Activated B cell treated with CpG ODN at 0.5 μM for 24 hours (primary cell): ENCODE data around the gene ADAMTSL3. TPM values are rescaled to one million over a fixed set of nuclear protein-coding genes. Genes with fewer than 3 reads are reported as not detected.

Experiments used
- ATAC-seq: fragments of 200-7000 bp; cut with Tn5 transposase; one replicate; pipeline ENCODE4 v1.10.0; 2021; ENCODE audit warnings: low read depth, mild to moderate bottlenecking, moderate library complexity
- CTCF ChIA-PET: fragments of 350-600 bp; sonication (Branson Sonifier 250); formaldehyde crosslinking; loops from one replicate; lab custom pipeline; 2021; ENCODE audit warnings: antibody characterized with exemption; lab: Charles Lee
- POLR2A ChIA-PET: fragments of 350-600 bp; sonication (Branson Sonifier 250); formaldehyde crosslinking; loops from one replicate; lab custom pipeline; 2021; ENCODE audit warnings: antibody characterized with exemption; lab: Charles Lee
- DNase-seq: peaks from one replicate; pipeline ENCODE4 v3.0.0; 2022
- H3K27ac Mint-ChIP-seq: one replicate; pipeline ENCODE4 v1.8.0; 2020; ENCODE audit warnings: mixed read lengths
- H3K27me3 Mint-ChIP-seq: one replicate; pipeline ENCODE4 v1.8.0; 2021; ENCODE audit warnings: mixed read lengths
- H3K36me3 Mint-ChIP-seq: one replicate; pipeline ENCODE4 v1.8.0; 2021; ENCODE audit warnings: low read depth, mixed read lengths
- H3K4me1 Mint-ChIP-seq: one replicate; pipeline ENCODE4 v1.8.0; 2021; ENCODE audit warnings: mixed read lengths
- H3K4me3 Mint-ChIP-seq: one replicate; pipeline ENCODE4 v1.8.0; 2020; ENCODE audit warnings: mild to moderate bottlenecking, mixed read lengths
- H3K9me3 Mint-ChIP-seq: one replicate; pipeline ENCODE4 v1.8.0; 2020; ENCODE audit warnings: mixed read lengths
- intact Hi-C: fragments of 100-400 bp; cut with micrococcal nuclease; formaldehyde crosslinking; loops from one replicate; pipeline ENCODE4 v1.15.1; 2024
- total RNA-seq: library from RNA; stranded (reverse); gene quantifications from 2 replicates; pipeline ENCODE4 v1.2.3, GENCODE V29; 2022
- TF ChIP-seq, protein P1 (sequence below): fragments of 200-600 bp; IDR thresholded peaks from one replicate; pipeline ENCODE4 v1.8.0; 2022; ENCODE audit warnings: antibody characterized with exemption, mild to moderate bottlenecking

Gene ADAMTSL3
- total RNA-seq, 1 donor from 2014 or later, result not detected

DNA sequence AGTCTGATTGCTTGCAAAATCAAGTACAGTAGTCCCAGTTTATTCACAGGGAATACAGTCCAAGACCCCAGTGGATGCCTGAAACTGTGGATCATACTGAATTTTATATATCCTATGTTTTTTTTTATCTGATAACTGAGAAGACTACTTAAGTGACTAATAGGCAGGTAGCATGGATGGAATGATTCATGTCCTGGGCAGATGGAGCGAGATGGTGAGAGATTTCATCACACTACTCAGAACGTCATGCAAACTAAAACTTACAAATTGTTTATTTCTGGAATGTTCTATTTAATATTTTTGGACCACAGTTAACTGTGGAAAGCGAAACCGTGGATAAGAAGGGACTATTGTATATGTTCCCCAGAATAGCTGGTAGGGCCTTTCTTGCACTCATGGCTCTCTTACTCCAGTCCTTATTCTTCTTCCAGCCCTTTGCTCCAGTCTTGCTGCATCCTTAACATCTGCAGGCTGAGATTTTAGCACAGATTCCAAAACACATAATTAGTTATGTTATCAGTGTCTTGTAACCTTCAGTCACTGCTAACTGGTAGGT lies 290.0 kb downstream of the ADAMTSL3 start:
- Mint-ChIP-seq H3K27ac (no peak overlapping the region), H3K36me3 (no peaks in the 10 kb centered on the region), H3K4me3 (no peak overlapping the region), H3K9me3 (no peaks in the 10 kb centered on the region), H3K4me1 (no peaks in the 10 kb centered on the region), H3K27me3 (no peaks in the 10 kb centered on the region)
- ChIA-PET CTCF (no interaction called here), POLR2A (no interaction called here)
- DNase-seq (no peak), ATAC-seq (no peak)
- TF ChIP-seq, protein P1, sequence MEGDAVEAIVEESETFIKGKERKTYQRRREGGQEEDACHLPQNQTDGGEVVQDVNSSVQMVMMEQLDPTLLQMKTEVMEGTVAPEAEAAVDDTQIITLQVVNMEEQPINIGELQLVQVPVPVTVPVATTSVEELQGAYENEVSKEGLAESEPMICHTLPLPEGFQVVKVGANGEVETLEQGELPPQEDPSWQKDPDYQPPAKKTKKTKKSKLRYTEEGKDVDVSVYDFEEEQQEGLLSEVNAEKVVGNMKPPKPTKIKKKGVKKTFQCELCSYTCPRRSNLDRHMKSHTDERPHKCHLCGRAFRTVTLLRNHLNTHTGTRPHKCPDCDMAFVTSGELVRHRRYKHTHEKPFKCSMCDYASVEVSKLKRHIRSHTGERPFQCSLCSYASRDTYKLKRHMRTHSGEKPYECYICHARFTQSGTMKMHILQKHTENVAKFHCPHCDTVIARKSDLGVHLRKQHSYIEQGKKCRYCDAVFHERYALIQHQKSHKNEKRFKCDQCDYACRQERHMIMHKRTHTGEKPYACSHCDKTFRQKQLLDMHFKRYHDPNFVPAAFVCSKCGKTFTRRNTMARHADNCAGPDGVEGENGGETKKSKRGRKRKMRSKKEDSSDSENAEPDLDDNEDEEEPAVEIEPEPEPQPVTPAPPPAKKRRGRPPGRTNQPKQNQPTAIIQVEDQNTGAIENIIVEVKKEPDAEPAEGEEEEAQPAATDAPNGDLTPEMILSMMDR, result no peak
- intact Hi-C loops, result no loop called here

DNA sequence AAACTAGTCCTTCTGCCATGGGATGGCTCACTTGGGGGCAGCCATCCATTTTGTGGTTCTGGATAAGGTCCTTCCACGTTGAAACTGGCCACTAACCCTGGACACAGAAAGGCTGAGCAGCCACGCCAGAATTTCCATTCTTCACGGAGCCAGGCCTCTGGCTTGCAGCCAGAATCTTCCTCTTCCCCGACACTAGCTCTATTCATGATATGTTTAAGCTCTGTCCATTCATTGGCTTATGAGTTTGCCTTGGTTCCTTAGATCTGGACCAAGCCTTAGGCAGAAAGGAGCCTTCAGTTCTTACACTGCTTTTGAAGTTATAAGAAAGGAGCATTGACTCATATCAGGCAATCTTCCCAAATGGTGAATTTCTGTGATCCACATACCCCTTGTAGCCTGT lies 293.2 kb downstream of the ADAMTSL3 start:
- Mint-ChIP-seq H3K4me1 (no peaks in the 10 kb centered on the region), H3K36me3 (no peaks in the 10 kb centered on the region), H3K27me3 (peaks cover 5% of the 10 kb centered on the region), H3K9me3 (peaks cover 6% of the 10 kb centered on the region), H3K27ac (no peak overlapping the region), H3K4me3 (no peak overlapping the region)
- ChIA-PET POLR2A (no interaction called here), CTCF (no interaction called here)
- intact Hi-C loops, result no loop called here
- TF ChIP-seq, protein P1, result no peak
- ATAC-seq (no peak), DNase-seq (no peak)

DNA sequence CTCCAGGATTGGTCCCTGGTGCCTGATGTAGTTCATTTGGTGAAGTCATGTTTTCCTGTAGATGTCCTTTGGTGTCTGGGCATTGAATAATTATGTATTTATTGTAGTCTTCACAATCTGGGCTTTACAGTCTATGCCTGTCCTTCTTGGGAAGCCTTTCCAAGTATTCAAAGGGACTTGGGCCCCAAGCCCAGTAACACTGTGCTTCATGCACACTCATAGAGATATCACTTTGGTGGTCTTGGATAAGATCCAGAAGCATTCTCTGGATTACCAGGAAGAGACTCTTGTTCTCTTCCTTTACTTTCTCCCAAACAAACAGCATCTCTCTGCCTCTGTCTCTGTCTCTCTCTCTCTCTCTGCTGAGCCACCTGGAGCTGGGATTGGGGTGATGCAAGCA lies 300.6 kb downstream of the ADAMTSL3 start:
- no peak for ATAC-seq
- Mint-ChIP-seq H3K4me1 (peaks cover 6% of the 10 kb centered on the region), H3K36me3 (no peaks in the 10 kb centered on the region), H3K27ac (no peak overlapping the region), H3K27me3 (peaks cover 5% of the 10 kb centered on the region), H3K9me3 (peaks cover under 1% of the 10 kb centered on the region), H3K4me3 (no peak overlapping the region)
- ChIA-PET POLR2A (no interaction called here), CTCF (no interaction called here)
- TF ChIP-seq, protein P1, result no peak
- DNase-seq, result no peak
- intact Hi-C loops, result no loop called here

DNA sequence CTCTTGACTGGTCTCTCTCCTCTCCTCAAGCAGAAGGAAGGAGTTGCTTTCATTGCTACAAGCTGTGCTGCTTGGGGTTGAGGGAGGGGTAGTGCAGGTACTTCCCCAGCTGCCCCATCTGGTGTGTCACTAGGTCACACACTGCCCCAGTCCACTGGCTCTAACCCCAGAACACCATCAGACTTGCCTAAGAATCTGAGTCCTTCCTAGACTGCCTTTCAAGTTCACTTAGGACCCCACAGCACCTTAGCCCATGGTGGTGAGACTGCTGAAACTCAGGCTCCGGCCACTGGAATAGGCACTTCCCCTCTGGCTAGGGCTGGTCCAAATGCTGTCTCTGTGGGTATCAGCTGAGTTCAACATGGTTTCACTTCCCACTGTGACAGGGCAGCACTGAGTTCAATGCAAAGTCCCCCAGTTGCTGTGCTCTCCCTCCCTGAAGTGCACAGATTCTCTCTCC lies 301.9 kb downstream of the ADAMTSL3 start:
- peaks cover 6% of the 10 kb centered on the region for H3K4me1 Mint-ChIP-seq
- H3K27me3 Mint-ChIP-seq, result peaks cover 8% of the 10 kb centered on the region
- TF ChIP-seq, protein P1, result no peak
- no peaks in the 10 kb centered on the region for H3K36me3 Mint-ChIP-seq
- POLR2A ChIA-PET, result no interaction called here
- H3K27ac Mint-ChIP-seq, result peak overlapping the region; percentile 37
- no peaks in the 10 kb centered on the region for H3K9me3 Mint-ChIP-seq
- intact Hi-C loops, result no loop called here
- no peak overlapping the region for H3K4me3 Mint-ChIP-seq
- ATAC-seq, result peak; percentile 86
- DNase-seq, result no peak
- CTCF ChIA-PET, result no interaction called here

DNA sequence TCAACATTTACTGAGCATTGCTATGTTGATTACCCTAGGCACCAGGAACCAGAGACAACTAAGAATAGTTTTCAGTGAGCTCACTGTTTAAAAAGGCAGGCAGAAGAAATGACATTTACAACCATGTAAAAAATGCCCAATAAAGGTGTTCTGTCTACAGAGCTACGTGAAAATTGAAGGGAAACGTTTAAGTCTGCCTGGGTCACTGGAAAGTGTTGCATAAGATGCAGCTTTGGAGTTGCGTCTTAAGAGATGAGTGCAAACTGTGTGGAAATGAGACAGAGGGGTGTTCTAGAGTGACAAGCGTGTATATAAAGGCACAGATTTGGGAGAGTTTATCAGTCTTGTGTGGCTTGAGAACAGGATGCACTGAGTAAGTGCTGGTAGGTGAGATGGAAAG lies 303.0 kb downstream of the ADAMTSL3 start:
- H3K4me3 Mint-ChIP-seq, result no peak overlapping the region
- no peaks in the 10 kb centered on the region for H3K9me3 Mint-ChIP-seq
- ATAC-seq (no peak), DNase-seq (no peak)
- TF ChIP-seq, protein P1, result no peak
- no peak overlapping the region for H3K27ac Mint-ChIP-seq
- peaks cover 6% of the 10 kb centered on the region for H3K4me1 Mint-ChIP-seq
- CTCF ChIA-PET, result no interaction called here
- POLR2A ChIA-PET, result no interaction called here
- intact Hi-C loops, result no loop called here
- peaks cover 4% of the 10 kb centered on the region for H3K27me3 Mint-ChIP-seq
- H3K36me3 Mint-ChIP-seq, result no peaks in the 10 kb centered on the region
